ENCODE results near the gene AMT. TPM values are rescaled to one million over a fixed set of nuclear protein-coding genes. Genes with fewer than 3 reads are reported as not detected.

AMT gene, protein sequence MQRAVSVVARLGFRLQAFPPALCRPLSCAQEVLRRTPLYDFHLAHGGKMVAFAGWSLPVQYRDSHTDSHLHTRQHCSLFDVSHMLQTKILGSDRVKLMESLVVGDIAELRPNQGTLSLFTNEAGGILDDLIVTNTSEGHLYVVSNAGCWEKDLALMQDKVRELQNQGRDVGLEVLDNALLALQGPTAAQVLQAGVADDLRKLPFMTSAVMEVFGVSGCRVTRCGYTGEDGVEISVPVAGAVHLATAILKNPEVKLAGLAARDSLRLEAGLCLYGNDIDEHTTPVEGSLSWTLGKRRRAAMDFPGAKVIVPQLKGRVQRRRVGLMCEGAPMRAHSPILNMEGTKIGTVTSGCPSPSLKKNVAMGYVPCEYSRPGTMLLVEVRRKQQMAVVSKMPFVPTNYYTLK
- polyA plus RNA-seq (2013) = 18.4 TPM

DNA sequence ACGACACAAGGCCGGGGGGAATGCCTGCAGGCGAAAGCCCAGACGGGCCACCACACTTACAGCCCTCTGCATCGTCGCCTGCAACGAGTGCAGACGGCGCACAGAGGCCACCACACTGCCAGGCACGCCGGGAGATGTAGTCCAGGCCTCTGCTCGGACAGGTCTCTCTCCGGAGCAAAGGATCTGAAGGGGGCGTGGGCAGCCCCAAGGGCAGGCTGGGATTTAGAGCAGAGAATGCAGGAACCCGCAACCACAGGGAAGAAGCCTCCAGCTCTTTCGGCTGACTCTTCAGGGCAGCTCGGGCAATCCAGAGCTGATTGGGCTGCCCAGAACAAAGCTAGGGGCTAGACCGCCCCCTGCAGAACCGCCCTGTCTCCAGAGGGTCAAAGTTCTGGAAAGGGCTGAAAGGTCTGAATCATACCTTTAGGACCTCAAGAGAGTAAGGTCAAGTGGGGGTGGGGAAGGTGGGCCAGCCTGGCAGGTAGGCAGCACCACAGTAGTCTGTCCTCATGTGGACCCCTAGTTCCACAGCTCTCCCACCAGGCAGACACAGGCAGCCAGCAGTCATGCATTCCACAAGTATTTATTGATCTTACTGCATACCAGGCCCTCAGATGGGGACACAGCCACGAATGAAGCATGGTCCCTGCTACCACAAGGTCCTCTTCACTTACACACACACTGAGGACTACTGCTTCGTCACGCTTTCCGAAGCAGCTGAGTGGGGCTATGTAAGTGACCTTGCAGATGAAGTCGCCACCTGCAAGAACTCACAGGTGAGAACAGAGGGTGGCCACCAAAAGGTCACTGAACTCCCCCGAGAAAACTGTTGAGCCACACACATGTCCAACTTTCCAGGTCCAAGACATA, at the start of gene AMT:
Gene AMT, minus strand, starts transcription at position 95 of the 870 bp plus-strand sequence. Its CDS starts 23 bp downstream, at position 72.
- peaks cover 0 to 35% (median 15%) of the 10 kb centered on the region in 4 experiments for H3K36me3 ChIP-seq (ENCODE audit: control insufficient read depth in 4 of 4, insufficient read depth in 4 of 4, low read length in 3 of 4)
- peak in 2 of 3 donors; percentile 50 to 58 for DNase-seq
- H3K9me3 ChIP-seq (ENCODE audit: control extremely low read depth in 1 of 5, control insufficient read depth in 4 of 5, insufficient read depth in 2 of 5, low read depth in 1 of 5, low read length in 4 of 5) = no peaks in the 10 kb centered on the region
- 29% methylated on average over 14 of the region's 25 CpGs for WGBS (ENCODE audit: insufficient coverage)
- peak within 1 kb of the TSS in 6 of 7 experiments; percentile 16 to 77 (median 62) for H3K4me3 ChIP-seq (ENCODE audit: control insufficient read depth in 1 of 7, extremely low read depth in 1 of 7, insufficient read depth in 4 of 7, low read depth in 2 of 7, low read length in 6 of 7)
- peaks cover 0 to 36% (median 17%) of the 10 kb centered on the region in 4 experiments for H3K4me1 ChIP-seq (ENCODE audit: control extremely low read depth in 1 of 4, control insufficient read depth in 4 of 4, insufficient read depth in 4 of 4, low read length in 3 of 4)
- H3K27ac ChIP-seq (ENCODE audit: insufficient read depth in 1 of 2, low read depth in 1 of 2, low read length in 2 of 2, poor library complexity in 1 of 2, severe bottlenecking in 2 of 2) = no peak within 1 kb of the TSS
- CTCF ChIA-PET = interaction anchor here (0.9 to 2.2 kb wide), 3 partner anchors 10 to 82 kb away, joined by 3 to 8 read pairs (median 4); partner anchors contain the start of genes GPX1 and USP4
- H3K27me3 ChIP-seq (replicated peaks in 2 of 5; ENCODE audit: control insufficient read depth in 4 of 5, insufficient read depth in 5 of 5, low read length in 4 of 5) = no peaks in the 10 kb centered on the region
- POLR2A ChIA-PET = no interaction called here

DNA sequence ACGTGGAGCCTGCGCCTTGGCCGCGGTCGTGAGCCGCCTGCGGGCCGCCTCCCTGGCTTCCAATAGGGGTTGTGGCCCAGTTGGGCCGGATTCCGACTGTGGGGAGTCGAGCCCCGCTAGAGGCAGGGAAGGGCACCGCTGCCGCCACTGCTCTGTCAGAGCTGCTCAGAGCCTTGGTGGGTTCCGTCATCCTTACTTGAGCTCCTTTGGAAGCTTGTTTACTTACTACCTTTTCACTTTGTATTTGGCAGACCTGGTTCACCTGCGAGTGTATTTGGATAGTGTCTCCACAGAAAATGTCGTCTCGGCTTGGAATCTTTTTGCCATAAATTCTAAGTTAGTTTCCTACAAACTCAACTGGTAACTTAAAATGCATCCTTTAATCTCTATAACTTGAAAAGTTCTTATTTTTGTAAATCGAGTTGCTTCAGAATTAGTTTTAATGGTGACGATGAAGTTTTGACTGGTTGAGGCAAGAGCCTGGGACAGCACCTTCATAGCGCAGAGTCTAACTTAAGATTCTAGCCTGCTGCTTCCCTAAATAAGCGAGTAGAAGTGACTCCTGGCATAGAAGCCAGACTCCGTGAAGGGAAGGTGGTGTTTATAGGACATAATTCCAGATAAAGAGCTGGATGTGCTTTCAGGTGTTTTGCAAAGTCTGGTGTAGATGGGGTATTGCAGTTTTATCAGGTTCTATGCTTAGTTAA, 48.6 kb upstream of the AMT start:
- Histone ChIP-seq H3K4me1 (ENCODE audit: control extremely low read depth in 1 of 4, control insufficient read depth in 4 of 4, insufficient read depth in 4 of 4, low read length in 3 of 4) (peaks cover 7 to 28% (median 20%) of the 10 kb centered on the region in 4 experiments), H3K4me3 (ENCODE audit: control insufficient read depth in 1 of 7, extremely low read depth in 1 of 7, insufficient read depth in 4 of 7, low read depth in 2 of 7, low read length in 6 of 7) (peak overlapping the region; percentile 64 to 94 (median 81)), H3K27me3 (replicated peaks in 2 of 5; ENCODE audit: control insufficient read depth in 4 of 5, insufficient read depth in 5 of 5, low read length in 4 of 5) (peaks cover 0 to 8% (median 0%) of the 10 kb centered on the region in 5 experiments), H3K27ac (ENCODE audit: insufficient read depth in 1 of 2, low read depth in 1 of 2, low read length in 2 of 2, poor library complexity in 1 of 2, severe bottlenecking in 2 of 2) (peak overlapping the region; percentile 58 to 83), H3K9me3 (ENCODE audit: control extremely low read depth in 1 of 5, control insufficient read depth in 4 of 5, insufficient read depth in 2 of 5, low read depth in 1 of 5, low read length in 4 of 5) (no peaks in the 10 kb centered on the region), H3K36me3 (ENCODE audit: control insufficient read depth in 4 of 4, insufficient read depth in 4 of 4, low read length in 3 of 4) (no peaks in the 10 kb centered on the region)
- DNase-seq = peak in 2 of 3 donors; percentile 31 to 46
- 10% methylated on average over 20 of the region's 23 CpGs for WGBS (ENCODE audit: insufficient coverage)
- ChIA-PET CTCF (interaction anchor here (1.0 to 1.2 kb wide), 3 partner anchors 11 to 131 kb away, joined by 3 to 4 read pairs (median 3); partner anchors contain the start of gene USP4), POLR2A (interaction anchor here (1.1 kb wide), 1 partner anchor 126 kb away, joined by 9 read pairs; no protein-coding TSS in a partner anchor)

DNA sequence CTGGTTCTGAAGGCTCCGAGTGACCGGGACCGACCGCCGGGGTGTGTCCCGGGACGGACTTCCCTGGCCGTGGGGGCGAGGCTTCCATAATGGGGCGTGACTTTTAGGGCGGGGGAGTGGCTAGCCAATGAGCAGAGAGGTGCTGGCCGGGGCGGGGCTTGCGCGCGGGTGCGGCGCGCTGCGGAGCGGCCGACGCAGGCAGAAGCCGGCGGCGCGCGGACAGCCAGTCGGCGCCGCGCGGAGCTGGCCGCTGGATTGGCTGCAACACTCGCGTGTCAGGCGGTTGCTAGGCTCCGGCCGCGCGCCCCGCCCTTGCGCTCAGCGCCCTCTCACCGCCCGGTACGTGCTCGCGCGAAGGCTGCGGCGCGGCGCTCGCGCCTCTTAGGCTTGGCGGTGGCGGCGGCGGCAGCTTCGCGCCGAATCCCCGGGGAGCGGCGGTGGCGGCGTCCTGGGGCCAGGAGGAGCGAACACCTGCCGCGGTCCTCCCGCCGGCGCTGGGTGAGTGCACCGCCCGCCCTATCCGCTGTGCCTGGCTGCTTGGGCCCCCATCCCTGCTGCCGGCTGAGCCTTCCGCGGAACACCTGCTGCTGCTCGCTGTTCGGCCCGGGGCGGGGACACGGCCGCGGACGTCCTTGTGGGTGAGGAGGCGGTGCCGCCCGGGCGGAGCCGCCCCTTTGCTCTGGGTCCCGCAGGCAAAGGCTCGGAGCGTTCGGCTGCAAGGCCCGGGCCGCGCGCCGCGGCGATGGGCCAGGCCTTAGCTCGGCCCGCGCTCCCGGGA, 47.9 kb upstream of the AMT start, which contains the start of gene DAG1:
Gene DAG1, plus strand, starts transcription at position 332 of the 778 bp plus-strand sequence. CDS start 40,268 bp downstream, outside the sequence.
- under 1% methylated on average over 104 of the region's 108 CpGs for WGBS (ENCODE audit: insufficient coverage)
- H3K27ac ChIP-seq (ENCODE audit: insufficient read depth in 1 of 2, low read depth in 1 of 2, low read length in 2 of 2, poor library complexity in 1 of 2, severe bottlenecking in 2 of 2) = peak within 1 kb of the TSS; percentile 58 to 83
- no peaks in the 10 kb centered on the region for H3K9me3 ChIP-seq (ENCODE audit: control extremely low read depth in 1 of 5, control insufficient read depth in 4 of 5, insufficient read depth in 2 of 5, low read depth in 1 of 5, low read length in 4 of 5)
- ChIA-PET CTCF (interaction anchor here (0.6 to 1.5 kb wide), 4 partner anchors 17 to 193 kb away, joined by 3 read pairs; partner anchors contain the start of genes C3orf62 and USP4), POLR2A (interaction anchor here (0.6 to 1.1 kb wide), 2 partner anchors 125 to 295 kb away, joined by 5 to 9 read pairs; no protein-coding TSS in a partner anchor)
- H3K4me1 ChIP-seq (ENCODE audit: control extremely low read depth in 1 of 4, control insufficient read depth in 4 of 4, insufficient read depth in 4 of 4, low read length in 3 of 4) = peaks cover 7 to 30% (median 20%) of the 10 kb centered on the region in 4 experiments
- peak; percentile 96 to 98 (median 97) for DNase-seq
- H3K27me3 ChIP-seq (replicated peaks in 2 of 5; ENCODE audit: control insufficient read depth in 4 of 5, insufficient read depth in 5 of 5, low read length in 4 of 5) = peaks cover 0 to 8% (median 0%) of the 10 kb centered on the region in 5 experiments
- H3K4me3 ChIP-seq (ENCODE audit: control insufficient read depth in 1 of 7, extremely low read depth in 1 of 7, insufficient read depth in 4 of 7, low read depth in 2 of 7, low read length in 6 of 7) = peak within 1 kb of the TSS; percentile 64 to 95 (median 81)
- H3K36me3 ChIP-seq (ENCODE audit: control insufficient read depth in 4 of 4, insufficient read depth in 4 of 4, low read length in 3 of 4) = no peaks in the 10 kb centered on the region

DNA sequence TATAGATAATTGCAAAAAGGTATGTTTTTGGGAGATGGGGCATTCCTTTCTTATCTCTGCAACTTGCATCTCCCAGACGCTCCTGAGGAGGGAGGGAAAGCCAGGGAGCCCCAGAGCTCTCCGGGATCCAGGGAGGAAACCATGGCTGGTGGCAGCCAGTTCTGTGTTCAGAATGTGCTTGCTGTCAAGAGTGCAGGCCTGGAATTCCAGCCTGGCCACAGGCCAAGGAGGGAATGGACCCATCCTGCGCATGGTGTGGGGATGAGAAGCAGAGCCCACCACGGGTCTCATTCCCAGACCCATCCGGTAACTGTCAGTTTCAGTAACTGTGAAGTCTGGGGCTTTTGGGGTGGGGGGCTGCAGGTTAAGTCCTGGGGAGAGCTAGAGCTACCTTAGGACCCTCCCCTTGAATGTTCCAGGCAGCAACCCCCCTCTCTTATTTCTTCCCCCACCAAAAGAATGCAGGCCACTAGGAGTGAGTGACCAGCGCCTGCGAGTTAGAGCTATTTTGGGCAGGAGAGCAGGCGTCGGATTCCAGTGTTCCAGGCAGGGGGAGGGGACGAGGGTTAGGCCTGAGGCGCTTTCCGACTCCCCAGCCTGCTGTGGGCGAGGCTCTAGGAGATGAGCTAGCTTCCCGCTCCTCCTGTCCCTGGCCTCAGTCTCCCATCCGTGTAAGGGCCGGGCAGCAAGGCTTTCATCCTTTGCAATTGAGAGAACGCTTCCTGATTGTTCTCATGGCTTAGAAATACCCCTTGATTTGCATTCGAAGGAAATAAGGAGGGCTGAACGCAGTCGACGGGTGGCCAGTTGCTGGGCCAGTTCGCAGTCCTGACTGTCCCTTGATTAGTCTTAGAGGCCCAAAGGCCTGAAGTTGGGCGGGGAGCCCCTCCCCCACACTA, 47.0 kb upstream of the AMT start:
- ChIA-PET POLR2A (no interaction called here), CTCF (interaction anchor here (0.6 to 1.5 kb wide), 3 partner anchors 20 to 192 kb away, joined by 3 read pairs; partner anchors contain the start of gene C3orf62)
- Histone ChIP-seq H3K4me3 (ENCODE audit: control insufficient read depth in 1 of 7, extremely low read depth in 1 of 7, insufficient read depth in 4 of 7, low read depth in 2 of 7, low read length in 6 of 7) (peak overlapping the region; percentile 41 to 95 (median 81)), H3K27me3 (replicated peaks in 2 of 5; ENCODE audit: control insufficient read depth in 4 of 5, insufficient read depth in 5 of 5, low read length in 4 of 5) (peaks cover 0 to 8% (median 0%) of the 10 kb centered on the region in 5 experiments), H3K27ac (ENCODE audit: insufficient read depth in 1 of 2, low read depth in 1 of 2, low read length in 2 of 2, poor library complexity in 1 of 2, severe bottlenecking in 2 of 2) (peak overlapping the region in 1 of 2 experiments; percentile 71), H3K4me1 (ENCODE audit: control extremely low read depth in 1 of 4, control insufficient read depth in 4 of 4, insufficient read depth in 4 of 4, low read length in 3 of 4) (peaks cover 7 to 30% (median 20%) of the 10 kb centered on the region in 4 experiments), H3K36me3 (ENCODE audit: control insufficient read depth in 4 of 4, insufficient read depth in 4 of 4, low read length in 3 of 4) (no peaks in the 10 kb centered on the region), H3K9me3 (ENCODE audit: control extremely low read depth in 1 of 5, control insufficient read depth in 4 of 5, insufficient read depth in 2 of 5, low read depth in 1 of 5, low read length in 4 of 5) (no peaks in the 10 kb centered on the region)
- WGBS (ENCODE audit: insufficient coverage) = 10% methylated on average over 16 of the region's 23 CpGs
- no peak for DNase-seq

DNA sequence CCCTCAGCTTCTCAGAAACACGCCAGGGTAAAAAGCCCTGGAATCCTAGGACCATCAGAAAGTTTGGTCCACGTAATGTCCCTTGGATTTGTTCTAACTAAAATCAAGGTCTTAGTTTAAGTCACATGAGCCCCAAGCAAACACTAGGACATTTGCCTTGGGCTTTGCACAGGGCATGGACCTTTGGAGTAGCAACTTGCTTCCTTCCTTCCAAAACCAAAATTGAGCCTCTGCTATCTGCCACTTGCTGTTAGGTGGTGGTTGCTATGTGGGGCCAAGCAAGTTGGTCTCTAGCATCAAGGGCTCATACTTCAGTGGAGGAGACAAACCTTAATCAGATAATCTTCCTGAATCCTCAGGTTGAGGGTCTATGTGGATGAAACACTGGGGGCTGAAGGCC, 43.8 kb upstream of the AMT start:
- Histone ChIP-seq H3K9me3 (ENCODE audit: control extremely low read depth in 1 of 5, control insufficient read depth in 4 of 5, insufficient read depth in 2 of 5, low read depth in 1 of 5, low read length in 4 of 5) (no peaks in the 10 kb centered on the region), H3K27ac (ENCODE audit: insufficient read depth in 1 of 2, low read depth in 1 of 2, low read length in 2 of 2, poor library complexity in 1 of 2, severe bottlenecking in 2 of 2) (no peak overlapping the region), H3K27me3 (replicated peaks in 2 of 5; ENCODE audit: control insufficient read depth in 4 of 5, insufficient read depth in 5 of 5, low read length in 4 of 5) (peaks cover 0 to 7% (median 0%) of the 10 kb centered on the region in 5 experiments), H3K36me3 (ENCODE audit: control insufficient read depth in 4 of 4, insufficient read depth in 4 of 4, low read length in 3 of 4) (no peaks in the 10 kb centered on the region), H3K4me3 (ENCODE audit: control insufficient read depth in 1 of 7, extremely low read depth in 1 of 7, insufficient read depth in 4 of 7, low read depth in 2 of 7, low read length in 6 of 7) (no peak overlapping the region), H3K4me1 (ENCODE audit: control extremely low read depth in 1 of 4, control insufficient read depth in 4 of 4, insufficient read depth in 4 of 4, low read length in 3 of 4) (peaks cover 5 to 19% (median 16%) of the 10 kb centered on the region in 4 experiments)
- 90% methylated on average over 2 of the region's 2 CpGs for WGBS (ENCODE audit: insufficient coverage)
- peak in 2 of 3 donors; percentile 15 to 33 for DNase-seq
- ChIA-PET CTCF (no interaction called here), POLR2A (no interaction called here)

Measured in common myeloid progenitor, CD34-positive (primary cell).